ENCODE data around the gene EIF3F.

Gene EIF3F

DNA sequence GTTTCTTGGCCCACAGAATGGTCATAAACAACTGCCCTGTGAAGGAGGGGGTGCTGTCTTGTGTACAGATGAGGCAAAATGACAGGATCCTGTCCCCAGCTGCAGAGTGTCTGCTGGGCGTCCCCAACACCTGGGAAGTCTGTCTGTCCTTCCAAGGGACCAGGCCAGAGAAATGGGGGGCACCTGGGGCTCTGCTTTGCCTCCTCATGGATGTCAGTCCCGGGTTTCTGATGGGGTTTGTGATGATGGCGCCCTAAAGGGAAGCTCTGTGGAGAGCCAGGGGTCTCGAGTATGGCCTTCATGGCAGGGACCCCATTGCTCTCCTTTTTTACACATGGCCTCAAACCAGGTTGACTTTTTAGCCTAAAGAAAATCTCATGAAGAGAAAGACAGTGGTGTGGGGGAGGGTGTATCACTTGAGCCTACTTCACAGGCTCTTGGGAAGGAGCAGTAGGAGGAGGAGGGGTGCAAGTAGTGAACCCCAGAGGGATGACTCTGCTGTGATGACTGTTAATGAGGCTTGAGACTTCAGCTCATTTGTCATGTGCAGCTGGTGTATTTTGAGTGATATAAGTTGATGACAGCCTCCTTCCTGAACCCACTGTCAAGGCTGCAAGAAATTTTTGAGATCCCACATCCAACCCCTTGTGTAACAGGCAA is 53.3 kb downstream of the EIF3F start:
- no peak for DNase-seq

DNA sequence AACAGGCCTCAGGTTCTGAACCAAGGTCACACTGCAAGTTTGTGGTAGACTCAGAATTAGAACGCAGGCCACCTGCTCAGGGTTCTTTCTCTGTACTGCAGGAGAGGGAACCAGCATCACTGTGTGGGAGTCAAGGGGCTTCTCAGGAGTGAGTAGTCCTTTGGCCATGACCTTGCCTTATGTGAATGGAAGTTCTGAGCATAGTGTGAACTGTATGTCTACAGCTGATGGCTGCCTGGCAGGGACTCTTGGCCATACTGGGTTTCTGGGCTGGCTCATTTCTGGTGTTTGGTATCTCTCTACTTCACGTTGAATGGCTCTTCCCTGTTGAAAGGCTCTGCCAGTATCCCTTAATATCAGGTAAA is 53.8 kb downstream of the EIF3F start:
- DNase-seq, result no peak

DNA sequence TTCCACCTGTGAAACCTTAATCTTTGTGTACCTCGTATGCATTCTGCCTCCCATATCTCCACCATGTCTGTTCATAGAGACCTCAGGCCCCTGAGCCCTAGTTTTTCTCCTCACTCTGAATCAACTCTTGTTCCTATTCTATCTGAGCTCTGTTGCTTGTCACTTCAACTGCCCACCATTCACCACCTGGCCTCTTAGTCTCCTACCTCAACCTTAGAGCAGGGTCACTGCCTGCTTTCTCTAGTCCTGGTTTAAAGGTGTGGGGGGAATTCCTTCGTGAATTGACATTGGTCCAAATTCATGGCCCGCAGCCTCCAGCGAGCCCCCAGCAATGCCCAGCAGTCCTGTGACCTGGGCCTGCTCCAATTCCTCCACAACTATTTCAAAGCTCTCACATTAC is 54.4 kb downstream of the EIF3F start:
- DNase-seq, result no peak

DNA sequence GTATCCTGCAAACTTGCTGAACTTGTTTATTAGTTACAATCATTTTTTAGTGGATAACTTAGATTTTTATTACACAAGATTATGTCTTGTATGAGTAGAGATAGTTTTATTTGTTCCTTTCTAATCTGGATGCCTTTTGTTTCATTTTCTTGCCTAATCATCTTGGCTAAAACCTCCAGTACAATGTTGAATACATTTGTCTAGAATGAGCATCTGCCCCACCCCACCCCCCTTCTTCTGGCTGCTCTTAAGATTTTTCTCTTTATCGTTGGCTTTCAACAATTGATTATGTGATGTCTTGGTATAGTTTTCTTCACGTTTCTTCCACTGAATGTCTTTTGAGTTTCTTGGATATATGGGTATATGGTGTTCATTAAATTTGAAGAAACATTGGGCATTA is 56.6 kb downstream of the EIF3F start:
- no peak for DNase-seq

DNA sequence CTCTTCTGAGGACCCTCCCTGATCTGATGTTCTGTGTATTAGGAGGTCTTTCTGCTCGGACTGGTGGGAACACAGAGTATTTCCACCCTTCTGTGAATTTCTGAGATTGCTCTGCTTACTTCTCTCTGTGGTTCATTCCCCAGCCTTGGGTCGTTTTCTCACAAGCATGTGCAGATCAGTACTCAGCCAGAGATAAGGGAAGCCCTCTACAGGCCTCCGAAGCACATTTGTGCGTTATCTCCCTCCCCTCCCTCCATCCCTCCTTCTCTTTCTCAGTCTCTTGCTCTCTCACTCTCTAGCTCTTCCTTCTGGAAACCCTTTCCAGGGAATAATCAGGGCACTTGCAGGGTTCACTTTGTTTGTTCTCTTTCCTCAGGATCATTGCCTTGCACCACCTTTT is 58.7 kb downstream of the EIF3F start:
- DNase-seq, result no peak

DNA sequence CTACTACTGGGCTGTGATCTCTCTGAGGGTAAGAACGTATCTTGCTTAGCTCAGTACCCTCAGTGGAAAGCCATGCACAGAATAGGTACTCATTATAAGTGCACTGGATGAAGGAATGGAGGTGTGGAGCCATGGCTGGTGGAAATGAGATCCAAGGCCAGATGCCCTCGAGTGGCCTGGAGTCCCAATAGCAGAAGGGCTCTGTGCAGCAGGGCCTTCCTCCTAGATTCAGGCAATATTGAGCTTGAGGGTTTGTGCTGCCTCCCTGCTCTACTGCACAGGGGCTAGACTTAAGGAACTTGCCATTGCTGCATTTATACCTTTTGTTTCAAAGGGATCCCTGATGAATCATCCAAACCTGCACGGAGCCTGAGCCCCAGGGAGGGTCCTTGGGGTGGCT is 60.2 kb downstream of the EIF3F start:
- no peak for DNase-seq

DNA sequence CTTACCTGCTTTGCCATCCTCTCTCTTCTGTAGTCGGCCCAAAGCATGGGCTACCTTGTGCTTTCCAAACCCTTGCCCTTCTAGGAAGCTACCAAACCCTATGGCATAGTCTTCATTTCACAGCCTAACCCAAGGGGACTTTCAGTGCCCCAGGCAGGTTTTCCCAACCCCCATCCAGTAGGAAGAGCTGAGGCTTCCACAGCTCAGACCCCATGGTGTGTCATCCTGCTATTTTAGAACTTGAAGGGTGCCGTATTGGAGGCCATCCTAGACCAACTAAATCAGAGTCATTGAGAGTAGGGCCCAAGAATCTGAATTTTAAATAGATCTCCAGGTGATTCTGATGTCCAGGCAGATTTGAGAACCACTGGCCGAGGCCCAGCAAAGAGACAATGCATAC is 61.9 kb downstream of the EIF3F start:
- DNase-seq, result no peak

Measured in NK-92 treated with Interleukin-12 subunit alpha and Interleukin-12 subunit beta, amount 100 ng/mL, for 24 hours (cell line).